A549 (cell line): ENCODE results near the gene PRKCE.

Experiments used
- CEBPB ChIP-seq, 2 experiments: fragments of >200 bp in 1 of 2; sonication (Bioruptor Twin) in 1 of 2; formaldehyde crosslinking in 1 of 2; IDR thresholded peaks; 2 replicates each; pipeline ENCODE4 v1.6.1; 2012 to 2016
- JUN ChIP-seq, 2 experiments: fragments of >200 bp; sonication (Bioruptor Twin); formaldehyde crosslinking; IDR thresholded peaks; 2 replicates in 1 of 2; 3 replicates in 1 of 2; pipeline ENCODE4 v1.6.1; 2016 to 2017
- NFE2L2 ChIP-seq: fragments of 150-350 bp; conservative IDR thresholded peaks from 2 replicates; pipeline ENCODE4 v1.6.1; 2014; ENCODE audit warnings: low read length
- POLR2A ChIP-seq: IDR thresholded peaks from 2 replicates; pipeline ENCODE4 v1.6.1; 2012; ENCODE audit warnings: mild to moderate bottlenecking, low read length
- RFX5 ChIP-seq: fragments of 450-650 bp; IDR thresholded peaks from 2 replicates; pipeline ENCODE4 v1.7.1; 2014; ENCODE audit warnings: antibody characterized with exemption, mild to moderate bottlenecking, moderate library complexity
- ZC3H11A ChIP-seq: fragments of 450-650 bp; IDR thresholded peaks from 2 replicates; pipeline ENCODE4 v1.6.1; 2014; ENCODE audit warnings: antibody characterized with exemption, mild to moderate bottlenecking
- ZFP36 ChIP-seq: fragments of 450-650 bp; IDR thresholded peaks from 2 replicates; pipeline ENCODE4 v1.6.1; 2014; ENCODE audit warnings: borderline replicate concordance; ENCODE audit not compliant: partially characterized antibody
- TF ChIP-seq, protein P1 (sequence below): fragments of 200-600 bp; sonication (generic); IDR thresholded peaks from 2 replicates; pipeline ENCODE4 v1.6.1; 2016; ENCODE audit warnings: antibody characterized with exemption, mild to moderate bottlenecking, moderate library complexity
- TF ChIP-seq, protein P2 (sequence below): fragments of >200 bp; sonication (Bioruptor Twin); formaldehyde crosslinking; IDR thresholded peaks from 3 replicates; pipeline ENCODE4 v1.5.1; 2016
- TF ChIP-seq, protein P3 (sequence below): fragments of >200 bp; sonication (Bioruptor Twin); formaldehyde crosslinking; IDR thresholded peaks from 3 replicates; pipeline ENCODE4 v1.6.1; 2016
- TF ChIP-seq, protein P4 (sequence below): fragments of 250-450 bp; sonication (Bioruptor Pico); IDR thresholded peaks from 2 replicates; pipeline ENCODE4 v1.5.0; 2021; ENCODE audit warnings: mild to moderate bottlenecking, moderate library complexity, borderline replicate concordance

DNA sequence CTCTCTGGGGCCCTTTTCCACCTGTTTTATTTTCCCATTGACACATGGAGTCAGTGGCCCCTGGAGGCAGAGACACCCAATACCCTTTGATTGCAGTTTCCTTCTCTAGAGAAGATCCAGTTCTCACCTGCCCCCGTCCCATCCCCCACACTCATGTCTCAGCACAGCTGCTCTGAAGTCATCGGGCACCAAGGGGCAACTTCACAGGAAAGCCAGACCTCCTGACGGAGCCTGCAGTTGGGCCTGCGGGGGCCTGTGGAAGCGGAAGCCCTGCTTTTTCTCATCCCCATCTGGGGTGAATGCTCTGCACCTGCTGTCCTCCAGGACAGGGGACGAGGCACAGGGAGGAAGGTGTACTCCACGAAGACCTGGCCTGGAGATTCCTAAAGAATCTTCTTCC lies 337.4 kb downstream of the PRKCE start:
- TF ChIP-seq ZFP36 (no peak), CEBPB (IDR thresholded peaks at IDR 0.05) (no peak), POLR2A (no peak), JUN (IDR thresholded peaks at IDR 0.05) (no peak), NFE2L2 (no peak), RFX5 (no peak), ZC3H11A (no peak)
- TF ChIP-seq, protein P1, sequence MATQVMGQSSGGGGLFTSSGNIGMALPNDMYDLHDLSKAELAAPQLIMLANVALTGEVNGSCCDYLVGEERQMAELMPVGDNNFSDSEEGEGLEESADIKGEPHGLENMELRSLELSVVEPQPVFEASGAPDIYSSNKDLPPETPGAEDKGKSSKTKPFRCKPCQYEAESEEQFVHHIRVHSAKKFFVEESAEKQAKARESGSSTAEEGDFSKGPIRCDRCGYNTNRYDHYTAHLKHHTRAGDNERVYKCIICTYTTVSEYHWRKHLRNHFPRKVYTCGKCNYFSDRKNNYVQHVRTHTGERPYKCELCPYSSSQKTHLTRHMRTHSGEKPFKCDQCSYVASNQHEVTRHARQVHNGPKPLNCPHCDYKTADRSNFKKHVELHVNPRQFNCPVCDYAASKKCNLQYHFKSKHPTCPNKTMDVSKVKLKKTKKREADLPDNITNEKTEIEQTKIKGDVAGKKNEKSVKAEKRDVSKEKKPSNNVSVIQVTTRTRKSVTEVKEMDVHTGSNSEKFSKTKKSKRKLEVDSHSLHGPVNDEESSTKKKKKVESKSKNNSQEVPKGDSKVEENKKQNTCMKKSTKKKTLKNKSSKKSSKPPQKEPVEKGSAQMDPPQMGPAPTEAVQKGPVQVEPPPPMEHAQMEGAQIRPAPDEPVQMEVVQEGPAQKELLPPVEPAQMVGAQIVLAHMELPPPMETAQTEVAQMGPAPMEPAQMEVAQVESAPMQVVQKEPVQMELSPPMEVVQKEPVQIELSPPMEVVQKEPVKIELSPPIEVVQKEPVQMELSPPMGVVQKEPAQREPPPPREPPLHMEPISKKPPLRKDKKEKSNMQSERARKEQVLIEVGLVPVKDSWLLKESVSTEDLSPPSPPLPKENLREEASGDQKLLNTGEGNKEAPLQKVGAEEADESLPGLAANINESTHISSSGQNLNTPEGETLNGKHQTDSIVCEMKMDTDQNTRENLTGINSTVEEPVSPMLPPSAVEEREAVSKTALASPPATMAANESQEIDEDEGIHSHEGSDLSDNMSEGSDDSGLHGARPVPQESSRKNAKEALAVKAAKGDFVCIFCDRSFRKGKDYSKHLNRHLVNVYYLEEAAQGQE = no peak
- TF ChIP-seq, protein P2, sequence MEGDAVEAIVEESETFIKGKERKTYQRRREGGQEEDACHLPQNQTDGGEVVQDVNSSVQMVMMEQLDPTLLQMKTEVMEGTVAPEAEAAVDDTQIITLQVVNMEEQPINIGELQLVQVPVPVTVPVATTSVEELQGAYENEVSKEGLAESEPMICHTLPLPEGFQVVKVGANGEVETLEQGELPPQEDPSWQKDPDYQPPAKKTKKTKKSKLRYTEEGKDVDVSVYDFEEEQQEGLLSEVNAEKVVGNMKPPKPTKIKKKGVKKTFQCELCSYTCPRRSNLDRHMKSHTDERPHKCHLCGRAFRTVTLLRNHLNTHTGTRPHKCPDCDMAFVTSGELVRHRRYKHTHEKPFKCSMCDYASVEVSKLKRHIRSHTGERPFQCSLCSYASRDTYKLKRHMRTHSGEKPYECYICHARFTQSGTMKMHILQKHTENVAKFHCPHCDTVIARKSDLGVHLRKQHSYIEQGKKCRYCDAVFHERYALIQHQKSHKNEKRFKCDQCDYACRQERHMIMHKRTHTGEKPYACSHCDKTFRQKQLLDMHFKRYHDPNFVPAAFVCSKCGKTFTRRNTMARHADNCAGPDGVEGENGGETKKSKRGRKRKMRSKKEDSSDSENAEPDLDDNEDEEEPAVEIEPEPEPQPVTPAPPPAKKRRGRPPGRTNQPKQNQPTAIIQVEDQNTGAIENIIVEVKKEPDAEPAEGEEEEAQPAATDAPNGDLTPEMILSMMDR = no peak
- TF ChIP-seq, protein P3, sequence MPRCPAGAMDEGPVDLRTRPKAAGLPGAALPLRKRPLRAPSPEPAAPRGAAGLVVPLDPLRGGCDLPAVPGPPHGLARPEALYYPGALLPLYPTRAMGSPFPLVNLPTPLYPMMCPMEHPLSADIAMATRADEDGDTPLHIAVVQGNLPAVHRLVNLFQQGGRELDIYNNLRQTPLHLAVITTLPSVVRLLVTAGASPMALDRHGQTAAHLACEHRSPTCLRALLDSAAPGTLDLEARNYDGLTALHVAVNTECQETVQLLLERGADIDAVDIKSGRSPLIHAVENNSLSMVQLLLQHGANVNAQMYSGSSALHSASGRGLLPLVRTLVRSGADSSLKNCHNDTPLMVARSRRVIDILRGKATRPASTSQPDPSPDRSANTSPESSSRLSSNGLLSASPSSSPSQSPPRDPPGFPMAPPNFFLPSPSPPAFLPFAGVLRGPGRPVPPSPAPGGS = no peak
- TF ChIP-seq, protein P4, sequence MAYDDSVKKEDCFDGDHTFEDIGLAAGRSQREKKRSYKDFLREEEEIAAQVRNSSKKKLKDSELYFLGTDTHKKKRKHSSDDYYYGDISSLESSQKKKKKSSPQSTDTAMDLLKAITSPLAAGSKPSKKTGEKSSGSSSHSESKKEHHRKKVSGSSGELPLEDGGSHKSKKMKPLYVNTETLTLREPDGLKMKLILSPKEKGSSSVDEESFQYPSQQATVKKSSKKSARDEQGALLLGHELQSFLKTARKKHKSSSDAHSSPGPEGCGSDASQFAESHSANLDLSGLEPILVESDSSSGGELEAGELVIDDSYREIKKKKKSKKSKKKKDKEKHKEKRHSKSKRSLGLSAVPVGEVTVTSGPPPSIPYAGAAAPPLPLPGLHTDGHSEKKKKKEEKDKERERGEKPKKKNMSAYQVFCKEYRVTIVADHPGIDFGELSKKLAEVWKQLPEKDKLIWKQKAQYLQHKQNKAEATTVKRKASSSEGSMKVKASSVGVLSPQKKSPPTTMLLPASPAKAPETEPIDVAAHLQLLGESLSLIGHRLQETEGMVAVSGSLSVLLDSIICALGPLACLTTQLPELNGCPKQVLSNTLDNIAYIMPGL (CRISPR knock-in tag) = no peak
